Ovary (tissue), 3 donors: ENCODE measurements around the gene RNF217.

Experiments
- EP300 ChIP-seq: sonication (generic); formaldehyde crosslinking; IDR thresholded peaks from one replicate; pipeline ENCODE4 v1.6.1; 2017; ENCODE audit warnings: antibody characterized with exemption
- POLR2A ChIP-seq: fragments of 450-650 bp; IDR thresholded peaks from one replicate; pipeline ENCODE4 v1.6.1; 2017; ENCODE audit warnings: antibody characterized with exemption, mild to moderate bottlenecking, moderate library complexity
- TF ChIP-seq, protein P1 (sequence below), 3 donors: fragments of 450-650 bp in 2 of 3; fragments of 200-600 bp in 1 of 3; IDR thresholded peaks; one replicate each; pipeline versions ENCODE4 v1.5.1 to v1.8.0; 2016 to 2022; ENCODE audit warnings: antibody characterized with exemption in 3 of 3, mild to moderate bottlenecking in 1 of 3
- donor health status: DM: no; HTN: no; CAD: no.

DNA sequence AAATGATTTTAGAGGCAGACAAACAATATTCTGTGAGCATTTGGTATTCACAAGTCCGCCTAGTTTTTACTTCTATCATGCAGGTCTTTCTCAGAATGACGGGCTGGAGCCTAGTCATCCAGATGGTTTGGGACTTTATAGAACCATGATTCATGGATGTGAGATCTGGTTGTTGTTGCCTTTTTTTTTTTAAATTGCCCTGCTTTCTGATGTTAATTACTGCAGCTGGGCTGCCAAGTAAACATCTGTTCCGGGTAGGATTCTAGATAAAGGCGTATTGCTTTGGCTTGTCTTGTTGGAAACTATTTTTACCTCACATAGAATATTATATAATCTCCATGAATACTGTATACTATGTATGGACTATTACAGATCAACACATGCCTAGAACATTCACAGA, 58.1 kb downstream of the RNF217 start:
- TF ChIP-seq POLR2A (no peak), EP300 (no peak)
- TF ChIP-seq, protein P1, sequence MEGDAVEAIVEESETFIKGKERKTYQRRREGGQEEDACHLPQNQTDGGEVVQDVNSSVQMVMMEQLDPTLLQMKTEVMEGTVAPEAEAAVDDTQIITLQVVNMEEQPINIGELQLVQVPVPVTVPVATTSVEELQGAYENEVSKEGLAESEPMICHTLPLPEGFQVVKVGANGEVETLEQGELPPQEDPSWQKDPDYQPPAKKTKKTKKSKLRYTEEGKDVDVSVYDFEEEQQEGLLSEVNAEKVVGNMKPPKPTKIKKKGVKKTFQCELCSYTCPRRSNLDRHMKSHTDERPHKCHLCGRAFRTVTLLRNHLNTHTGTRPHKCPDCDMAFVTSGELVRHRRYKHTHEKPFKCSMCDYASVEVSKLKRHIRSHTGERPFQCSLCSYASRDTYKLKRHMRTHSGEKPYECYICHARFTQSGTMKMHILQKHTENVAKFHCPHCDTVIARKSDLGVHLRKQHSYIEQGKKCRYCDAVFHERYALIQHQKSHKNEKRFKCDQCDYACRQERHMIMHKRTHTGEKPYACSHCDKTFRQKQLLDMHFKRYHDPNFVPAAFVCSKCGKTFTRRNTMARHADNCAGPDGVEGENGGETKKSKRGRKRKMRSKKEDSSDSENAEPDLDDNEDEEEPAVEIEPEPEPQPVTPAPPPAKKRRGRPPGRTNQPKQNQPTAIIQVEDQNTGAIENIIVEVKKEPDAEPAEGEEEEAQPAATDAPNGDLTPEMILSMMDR (IDR thresholded peaks at IDR 0.05): no peak
